NCI-H2196 treated with DMSO at 0.1 percent for 48 hours (cell line): ENCODE measurements around the gene MSTN.
A peak's percentile ranks its signal among the peaks of the same experiment; 100 is the strongest.

ENCODE experiments used
- DNase-seq: peaks from one replicate; lab custom pipeline; 2025; ENCODE audit not compliant: unreplicated experiment; lab: John Stamatoyannopoulos, UW

MSTN gene

GRCh38 chr2:190062601-190063000 lies at the start of gene MSTN:
TSS of gene MSTN (minus strand) at chr2:190062729. CDS start at chr2:190062596, 133 bp downstream.
- no peak for DNase-seq

- DNase-seq, result no peak
Observed at GRCh38 chr2:190111166-190111565, 48.6 kb upstream of the MSTN start.

- no peak for DNase-seq
Observed at GRCh38 chr2:190110699-190111098, 48.2 kb upstream of the MSTN start.

- DNase-seq, result no peak
Observed at GRCh38 chr2:190110131-190110530, 47.6 kb upstream of the MSTN start.

GRCh38 chr2:190107409-190107808 lies 44.9 kb upstream of the MSTN start:
- no peak for DNase-seq

GRCh38 chr2:190106783-190107182 lies 44.3 kb upstream of the MSTN start:
- no peak for DNase-seq

GRCh38 chr2:190105554-190105953 lies 43.0 kb upstream of the MSTN start:
- no peak for DNase-seq

- DNase-seq, result no peak
Observed at GRCh38 chr2:190103144-190103543, 40.6 kb upstream of the MSTN start.

GRCh38 chr2:190099890-190100697 lies 37.6 kb upstream of the MSTN start:
- no peak for DNase-seq

GRCh38 chr2:190098851-190099250 lies 36.3 kb upstream of the MSTN start:
- no peak for DNase-seq

GRCh38 chr2:190097115-190097514 lies 34.6 kb upstream of the MSTN start:
- no peak for DNase-seq

- DNase-seq, result no peak
Observed at GRCh38 chr2:190094316-190094871, 31.9 kb upstream of the MSTN start.

GRCh38 chr2:190093793-190094192 lies 31.3 kb upstream of the MSTN start:
- no peak for DNase-seq

GRCh38 chr2:190090148-190090547 lies 27.6 kb upstream of the MSTN start:
- DNase-seq, result no peak

GRCh38 chr2:190088917-190089316 lies 26.4 kb upstream of the MSTN start:
- DNase-seq, result peak; percentile 26

GRCh38 chr2:190084704-190085103 lies 22.2 kb upstream of the MSTN start:
- DNase-seq, result no peak

- DNase-seq, result no peak
Observed at GRCh38 chr2:190082118-190082517, 19.6 kb upstream of the MSTN start.

- DNase-seq, result no peak
Observed at GRCh38 chr2:190080527-190081049, 18.1 kb upstream of the MSTN start.

- DNase-seq, result no peak
Observed at GRCh38 chr2:190079160-190079559, 16.6 kb upstream of the MSTN start.

- no peak for DNase-seq
Observed at GRCh38 chr2:190075623-190076022, 13.1 kb upstream of the MSTN start.

- peak; percentile 4 for DNase-seq
Observed at GRCh38 chr2:190069936-190070696, 7.6 kb upstream of the MSTN start.

GRCh38 chr2:190068764-190069163 lies 6.2 kb upstream of the MSTN start:
- DNase-seq, result no peak
